CD14-positive monocyte (primary cell): ENCODE data around the gene ARMC9. TPM values are rescaled to one million over a fixed set of nuclear protein-coding genes. Genes with fewer than 3 reads are reported as not detected.

Source experiments
- DNase-seq, 3 donors: peaks; one replicate each; pipeline ENCODE4 v3.0.0-alpha.2; 2011 to 2022
- H2AFZ ChIP-seq: 2 replicates; pipeline ENCODE4 v1.6.0; 2012; ENCODE audit warnings: mild to moderate bottlenecking, low read depth, low read length, inconsistent platforms; ENCODE audit not compliant: insufficient read depth, poor library complexity, severe bottlenecking
- H3K27ac ChIP-seq, 2 donors: 1 replicate in 1 of 2; 2 replicates in 1 of 2; pipeline ENCODE4 v1.5.1; 2012 to 2013; ENCODE audit warnings: low read length in 2 of 2, control low read depth in 1 of 2, inconsistent platforms in 1 of 2, low read depth in 1 of 2, mild to moderate bottlenecking in 1 of 2
- H3K27me3 ChIP-seq, 2 donors: one replicate each; pipeline versions ENCODE4 v1.6.0 to v1.6.1; 2011 to 2013; ENCODE audit warnings: low read length in 2 of 2; ENCODE audit not compliant: control insufficient read depth in 2 of 2, insufficient read depth in 2 of 2
- H3K36me3 ChIP-seq, 2 donors: replicated peaks in 1 of 2; 1 replicate in 1 of 2; 2 replicates in 1 of 2; pipeline versions ENCODE4 v1.5.1 to v1.6.1; 2012 to 2013; ENCODE audit warnings: low read length in 2 of 2, control low read depth in 1 of 2, inconsistent platforms in 1 of 2, mild to moderate bottlenecking in 1 of 2; ENCODE audit not compliant: insufficient read depth in 2 of 2, control insufficient read depth in 1 of 2
- H3K4me1 ChIP-seq, 2 donors: 1 replicate in 1 of 2; 2 replicates in 1 of 2; pipeline versions ENCODE4 v1.5.1 to v1.6.1; 2012 to 2013; ENCODE audit warnings: low read length in 2 of 2, control low read depth in 1 of 2, inconsistent platforms in 1 of 2, mild to moderate bottlenecking in 1 of 2, moderate library complexity in 1 of 2; ENCODE audit not compliant: insufficient read depth in 2 of 2, control insufficient read depth in 1 of 2
- H3K4me2 ChIP-seq: replicated peaks from 2 replicates; pipeline ENCODE3; 2012; ENCODE audit warnings: low read length, moderate library complexity, mild to moderate bottlenecking; ENCODE audit not compliant: poor library complexity, severe bottlenecking; ENCODE audit errors: extremely low read depth
- H3K4me3 ChIP-seq, 3 experiments: fragments of 200-600 bp in 1 of 3; sonication (generic) in 1 of 3; replicated peaks in 1 of 3; 1 replicate in 2 of 3; 2 replicates in 1 of 3; pipeline ENCODE4 v1.5.1; 2011 to 2013; ENCODE audit warnings: low read length in 3 of 3, mild to moderate bottlenecking in 3 of 3, control low read depth in 2 of 3, low read depth in 2 of 3, inconsistent platforms in 1 of 3, moderate library complexity in 1 of 3
- H3K79me2 ChIP-seq: 2 replicates; pipeline ENCODE4 v1.6.0; 2012; ENCODE audit warnings: mild to moderate bottlenecking, control low read depth, inconsistent platforms, low read length, moderate library complexity; ENCODE audit not compliant: insufficient read depth
- H3K9ac ChIP-seq: 2 replicates; pipeline ENCODE4 v1.6.0; 2017; ENCODE audit warnings: low read length, mild to moderate bottlenecking; ENCODE audit not compliant: insufficient read depth, poor library complexity, severe bottlenecking
- H3K9me3 ChIP-seq, 2 donors: replicated peaks in 1 of 2; 1 replicate in 1 of 2; 2 replicates in 1 of 2; pipeline versions ENCODE4 v1.5.1 to v1.6.1; 2012 to 2013; ENCODE audit warnings: low read length in 2 of 2, control low read depth in 1 of 2; ENCODE audit not compliant: control insufficient read depth in 1 of 2, insufficient read depth in 1 of 2
- H4K20me1 ChIP-seq: 2 replicates; pipeline ENCODE4 v1.6.0; 2012; ENCODE audit warnings: mild to moderate bottlenecking, low read length, control low read depth, moderate library complexity; ENCODE audit not compliant: insufficient read depth
- H3K27ac Mint-ChIP-seq, 7 donors: one replicate each; pipeline ENCODE4 v1.8.0; 2020; ENCODE audit warnings: mild to moderate bottlenecking in 7 of 7, mixed read lengths in 7 of 7, moderate library complexity in 6 of 7, inconsistent platforms in 2 of 7
- H3K27me3 Mint-ChIP-seq, 3 donors: one replicate each; pipeline ENCODE4 v1.8.0; 2021 to 2022; ENCODE audit warnings: low read depth in 3 of 3, mild to moderate bottlenecking in 3 of 3, mixed read lengths in 3 of 3, moderate library complexity in 3 of 3, inconsistent platforms in 1 of 3
- H3K36me3 Mint-ChIP-seq, 2 donors: one replicate each; pipeline ENCODE4 v1.8.0; 2020; ENCODE audit warnings: mixed read lengths in 2 of 2, inconsistent platforms in 1 of 2, mild to moderate bottlenecking in 1 of 2
- H3K4me1 Mint-ChIP-seq: one replicate; pipeline ENCODE4 v1.8.0; 2020; ENCODE audit warnings: mild to moderate bottlenecking, mixed read lengths
- H3K4me3 Mint-ChIP-seq, 2 donors: one replicate each; pipeline ENCODE4 v1.8.0; 2020; ENCODE audit warnings: mild to moderate bottlenecking in 2 of 2, mixed read lengths in 2 of 2, moderate library complexity in 1 of 2
- H3K9me3 Mint-ChIP-seq, 7 donors: one replicate each; pipeline ENCODE4 v1.8.0; 2020 to 2022; ENCODE audit warnings: mixed read lengths in 7 of 7, mild to moderate bottlenecking in 6 of 7, moderate library complexity in 6 of 7, inconsistent platforms in 2 of 7
- CTCF ChIP-seq: fragments of 200-600 bp; IDR thresholded peaks from one replicate; pipeline ENCODE4 v1.8.0; 2022; ENCODE audit warnings: antibody characterized with exemption, mild to moderate bottlenecking
- WGBS: methylation state at CpG from one replicate; pipeline ENCODE4 v1.1.5; 2013; ENCODE audit warnings: missing lambda C conversion rate; ENCODE audit not compliant: insufficient coverage; 5-methylcytosine and 5-hydroxymethylcytosine counted together
- intact Hi-C, 2 donors: fragments of 100-400 bp; cut with micrococcal nuclease; formaldehyde crosslinking; loops; one replicate each; pipeline versions ENCODE4 v1.15.0 to v1.15.1; 2023
- polyA plus RNA-seq, 3 donors: library from polyadenylated mRNA; depleted of rRNA in 1 of 3; unstranded in 2 of 3; stranded (reverse) in 1 of 3; fragments of 300-500 nt in 2 of 3; fragments of >200 nt in 1 of 3; fragmentation: Illumina TruSeq in 2 of 3; gene quantifications; 1 replicate in 2 of 3; 2 replicates in 1 of 3; pipeline ENCODE4 v1.2.3, GENCODE V29; 2012 to 2021

ARMC9 gene
- polyA plus RNA-seq, 3 donors = 0.07 to 0.27 TPM; not detected in 1

- no peak overlapping the region for H3K4me3 Mint-ChIP-seq
- peaks cover 0 to 2% (median 0%) of the 10 kb centered on the region in 3 donors for H3K27me3 Mint-ChIP-seq
- no peaks in the 10 kb centered on the region for H3K9me3 ChIP-seq
- H2AFZ ChIP-seq = no peak overlapping the region
- no peaks in the 10 kb centered on the region for H3K36me3 Mint-ChIP-seq
- DNase-seq = no peak
- peaks cover 5 to 6% of the 10 kb centered on the region in 2 donors for H3K4me1 ChIP-seq
- H3K27ac Mint-ChIP-seq = no peak overlapping the region
- H3K36me3 ChIP-seq = no peaks in the 10 kb centered on the region
- H3K4me3 ChIP-seq = no peak overlapping the region
- H3K4me1 Mint-ChIP-seq = peaks cover 3% of the 10 kb centered on the region
- H3K4me2 ChIP-seq = no peak overlapping the region
- WGBS = no CpG with 5 or more reads among the region's 3 CpGs
- H3K9me3 Mint-ChIP-seq = no peaks in the 10 kb centered on the region
- H3K9ac ChIP-seq = no peak overlapping the region
- H3K27me3 ChIP-seq = no peaks in the 10 kb centered on the region
- H3K79me2 ChIP-seq = no peaks in the 10 kb centered on the region
- intact Hi-C loops = no loop called here
- H3K27ac ChIP-seq = no peak overlapping the region
- no peak for TF ChIP-seq CTCF
- H4K20me1 ChIP-seq = no peaks in the 10 kb centered on the region
Measured at GRCh38 chr2:231223001-231223375, 24.6 kb downstream of the ARMC9 start.

- 50% methylated on average over 2 of the region's 6 CpGs for WGBS
- Histone ChIP-seq H2AFZ (no peak overlapping the region), H3K9me3 (no peaks in the 10 kb centered on the region), H3K4me3 (no peak overlapping the region), H3K9ac (no peak overlapping the region), H3K4me1 (peaks cover 5 to 10% of the 10 kb centered on the region in 2 donors), H3K36me3 (no peaks in the 10 kb centered on the region), H3K4me2 (no peak overlapping the region), H4K20me1 (no peaks in the 10 kb centered on the region), H3K27ac (no peak overlapping the region), H3K27me3 (no peaks in the 10 kb centered on the region), H3K79me2 (no peaks in the 10 kb centered on the region)
- no peaks in the 10 kb centered on the region for H3K36me3 Mint-ChIP-seq
- no peak for DNase-seq
- intact Hi-C loops = no loop called here
- no peaks in the 10 kb centered on the region for H3K9me3 Mint-ChIP-seq
- H3K4me1 Mint-ChIP-seq = peaks cover 3% of the 10 kb centered on the region
- no peak overlapping the region for H3K4me3 Mint-ChIP-seq
- peaks cover 0 to 3% (median 0%) of the 10 kb centered on the region in 3 donors for H3K27me3 Mint-ChIP-seq
- no peak for TF ChIP-seq CTCF
- H3K27ac Mint-ChIP-seq = no peak overlapping the region
Measured at GRCh38 chr2:231223458-231223976, 25.1 kb downstream of the ARMC9 start.
